Lung (tissue), 12 donors: ENCODE results near the gene MFRP. TPM values are rescaled to one million over a fixed set of nuclear protein-coding genes. Genes with fewer than 3 reads are reported as not detected.

ENCODE experiments used
- ATAC-seq: fragments of 200-7000 bp; cut with Tn5 transposase; one replicate; pipeline ENCODE4 v1.9.1; 2020; ENCODE audit warnings: moderate number of reproducible peaks; ENCODE audit not compliant: insufficient read depth, low FRiP score
- DNase-seq, 3 donors: peaks; one replicate each; pipeline ENCODE4 v3.0.0-alpha.2; 2013 to 2017
- H3K27ac ChIP-seq, 2 donors: one replicate each; pipeline ENCODE4 v1.5.1; 2013; ENCODE audit warnings: mild to moderate bottlenecking in 2 of 2, moderate library complexity in 2 of 2, control low read depth in 1 of 2, inconsistent platforms in 1 of 2, low read depth in 1 of 2, low read length in 1 of 2
- H3K27me3 ChIP-seq, 3 donors: one replicate each; pipeline ENCODE4 v1.5.1; 2013; ENCODE audit warnings: low read length in 2 of 3; ENCODE audit not compliant: control insufficient read depth in 3 of 3, insufficient read depth in 3 of 3
- H3K36me3 ChIP-seq, 4 donors: one replicate each; pipeline ENCODE4 v1.5.1; 2013; ENCODE audit warnings: low read length in 4 of 4, mild to moderate bottlenecking in 1 of 4, moderate library complexity in 1 of 4; ENCODE audit not compliant: control insufficient read depth in 4 of 4, insufficient read depth in 4 of 4
- H3K4me1 ChIP-seq, 5 donors: one replicate each; pipeline ENCODE4 v1.5.1; 2013; ENCODE audit warnings: low read length in 5 of 5, mild to moderate bottlenecking in 2 of 5, moderate library complexity in 1 of 5; ENCODE audit not compliant: control insufficient read depth in 5 of 5, insufficient read depth in 5 of 5
- H3K4me3 ChIP-seq: one replicate; pipeline ENCODE4 v1.5.1; 2013; ENCODE audit warnings: mild to moderate bottlenecking, control low read depth, moderate library complexity
- H3K9ac ChIP-seq, 2 donors: one replicate each; pipeline ENCODE4 v1.5.1; 2013; ENCODE audit warnings: low read length in 2 of 2, control low read depth in 1 of 2; ENCODE audit not compliant: insufficient read depth in 1 of 2
- H3K9me3 ChIP-seq, 4 donors: one replicate each; pipeline ENCODE4 v1.5.1; 2013; ENCODE audit warnings: low read length in 3 of 4, mild to moderate bottlenecking in 1 of 4, moderate library complexity in 1 of 4; ENCODE audit not compliant: control insufficient read depth in 4 of 4, insufficient read depth in 3 of 4
- CTCF ChIP-seq: IDR thresholded peaks from 2 replicates; pipeline ENCODE4 v1.5.1; 2012; ENCODE audit warnings: mild to moderate bottlenecking; ENCODE audit errors: control extremely low read depth, extremely low read depth
- WGBS, 2 donors: extraction: QIAGEN DNeasy Blood & Tissue Kit; methylation state at CpG; one replicate each; pipeline ENCODE4 v1.1.7; 2013; 5-methylcytosine and 5-hydroxymethylcytosine counted together
- polyA plus RNA-seq, 2 donors: library from polyadenylated mRNA; stranded (reverse); fragments of 200-250 nt; gene quantifications; one replicate each; pipeline ENCODE4 v1.2.1, GENCODE V29; 2013
- total RNA-seq, 2 donors: library from RNA; depleted of rRNA in 1 of 2; stranded (reverse); fragments of >200 nt in 1 of 2; gene quantifications; one replicate each; pipeline ENCODE4 v1.2.1, GENCODE V29; 2014 to 2021
- donor health status: control.
- donor health status: control.
- donor health status: Bipolar disorder and iron deficiency.
- donor health status: healthy.
- donor health status: DM: yes; HTN: yes; CAD: no.

Gene MFRP
- total and polyA plus RNA-seq, 4 donors = not detected

- no peak overlapping the region for H3K4me3 ChIP-seq
- ATAC-seq (no peak), DNase-seq (peak; percentile 42 to 73 (median 72))
- H3K36me3 ChIP-seq = no peaks in the 10 kb centered on the region
- peak overlapping the region in 1 of 2 donors; percentile 81 for H3K27ac ChIP-seq
- peaks cover 0 to 33% (median 8%) of the 10 kb centered on the region in 5 donors for H3K4me1 ChIP-seq
- TF ChIP-seq CTCF = no peak
- no peak overlapping the region for H3K9ac ChIP-seq
- H3K27me3 ChIP-seq = no peaks in the 10 kb centered on the region
- 66 to 84% methylated on average over 11 of the region's 11 CpGs for WGBS, 2 donors
- no peaks in the 10 kb centered on the region for H3K9me3 ChIP-seq
These were observed 29.8 kb upstream of the MFRP start for GRCh38 chr11:119376197-119376847.

GRCh38 chr11:119375337-119376196, 29.1 kb upstream of the MFRP start:
- ATAC-seq (no peak), DNase-seq (peak; percentile 61 to 70 (median 68))
- H3K9ac ChIP-seq = peak overlapping the region in 1 of 2 donors; percentile 42

GRCh38 chr11:119374632-119375336, 28.3 kb upstream of the MFRP start:
- 57 to 60% methylated on average over 11 of the region's 11 CpGs for WGBS, 2 donors
- peak overlapping the region in 1 of 2 donors; percentile 86 for H3K27ac ChIP-seq
- no peaks in the 10 kb centered on the region for H3K9me3 ChIP-seq
- no peaks in the 10 kb centered on the region for H3K36me3 ChIP-seq
- ATAC-seq (no peak), DNase-seq (no peak)
- no peaks in the 10 kb centered on the region for H3K27me3 ChIP-seq
- TF ChIP-seq CTCF = no peak
- H3K4me1 ChIP-seq = peaks cover 0 to 35% (median 14%) of the 10 kb centered on the region in 5 donors
- no peak overlapping the region for H3K4me3 ChIP-seq
- no peak overlapping the region for H3K9ac ChIP-seq

More at GRCh38 chr11:119375337-119376196, 29.1 kb upstream of the MFRP start:
- Histone ChIP-seq H3K27me3 (no peaks in the 10 kb centered on the region), H3K36me3 (no peaks in the 10 kb centered on the region), H3K4me1 (peaks cover 0 to 32% (median 10%) of the 10 kb centered on the region in 5 donors), H3K4me3 (no peak overlapping the region), H3K9me3 (no peaks in the 10 kb centered on the region), H3K27ac (peak overlapping the region in 1 of 2 donors; percentile 86)
- WGBS, 2 donors = 59 to 79% methylated on average over 14 of the region's 14 CpGs
- TF ChIP-seq CTCF = no peak
